PC-9 (cell line): ENCODE data around the gene ZKSCAN8.

Source experiments
- CTCF ChIP-seq: fragments of 200-600 bp; sonication (generic); conservative IDR thresholded peaks from 2 replicates; pipeline ENCODE4 v1.6.1; 2017; ENCODE audit warnings: mixed run types, antibody characterized with exemption, mild to moderate bottlenecking, moderate library complexity
- EZH2 ChIP-seq: fragments of 200-600 bp; sonication (generic); IDR thresholded peaks from 2 replicates; pipeline ENCODE4 v1.8.0; 2017; ENCODE audit warnings: antibody characterized with exemption, low read depth

DNA sequence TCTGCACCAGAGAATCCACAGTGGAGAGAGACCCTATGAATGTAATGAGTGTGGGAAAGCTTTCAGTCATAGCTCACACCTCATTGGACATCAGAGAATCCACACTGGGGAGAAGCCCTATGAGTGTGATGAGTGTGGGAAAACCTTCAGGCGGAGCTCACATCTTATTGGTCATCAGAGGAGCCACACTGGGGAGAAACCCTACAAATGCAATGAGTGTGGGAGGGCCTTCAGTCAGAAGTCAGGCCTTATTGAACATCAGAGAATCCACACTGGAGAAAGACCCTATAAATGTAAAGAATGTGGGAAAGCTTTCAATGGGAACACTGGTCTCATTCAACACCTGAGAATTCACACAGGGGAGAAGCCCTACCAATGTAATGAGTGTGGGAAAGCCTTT lies 11.9 kb downstream of the ZKSCAN8 start:
- TF ChIP-seq CTCF = no peak
- TF ChIP-seq EZH2 = no peak
